PFSK-1 (cell line): Measurements from ENCODE around the gene AP5Z1.

Experiments used
- FOXP2 ChIP-seq: optimal IDR thresholded peaks from 2 replicates; pipeline ENCODE3; 2011; ENCODE audit warnings: borderline replicate concordance, control low read depth, inconsistent platforms; ENCODE audit not compliant: insufficient read depth; ENCODE audit errors: extremely low read length, extremely low read depth
- POLR2AphosphoS5 ChIP-seq: IDR thresholded peaks from 2 replicates; pipeline ENCODE4 v1.6.1; 2012; ENCODE audit warnings: low read depth, mild to moderate bottlenecking, control low read depth, low read length, moderate library complexity
- REST ChIP-seq, 2 experiments: IDR thresholded peaks; 2 replicates each; pipeline versions ENCODE4 v1.6.1 to v1.8.0; 2011 to 2012; ENCODE audit warnings: low read depth in 2 of 2, low read length in 2 of 2, control low read depth in 1 of 2, inconsistent platforms in 1 of 2, mild to moderate bottlenecking in 1 of 2, moderate library complexity in 1 of 2; ENCODE audit not compliant: insufficient read depth in 1 of 2
- SIN3A ChIP-seq: IDR thresholded peaks from 2 replicates; pipeline ENCODE4 v1.6.1; 2012; ENCODE audit warnings: mild to moderate bottlenecking, low read length, moderate library complexity, borderline replicate concordance; ENCODE audit not compliant: insufficient read depth
- TAF1 ChIP-seq: IDR thresholded peaks from 2 replicates; pipeline ENCODE4 v1.6.1; 2012; ENCODE audit warnings: low read length, control low read depth, borderline replicate concordance; ENCODE audit not compliant: insufficient read depth

AP5Z1 gene

DNA sequence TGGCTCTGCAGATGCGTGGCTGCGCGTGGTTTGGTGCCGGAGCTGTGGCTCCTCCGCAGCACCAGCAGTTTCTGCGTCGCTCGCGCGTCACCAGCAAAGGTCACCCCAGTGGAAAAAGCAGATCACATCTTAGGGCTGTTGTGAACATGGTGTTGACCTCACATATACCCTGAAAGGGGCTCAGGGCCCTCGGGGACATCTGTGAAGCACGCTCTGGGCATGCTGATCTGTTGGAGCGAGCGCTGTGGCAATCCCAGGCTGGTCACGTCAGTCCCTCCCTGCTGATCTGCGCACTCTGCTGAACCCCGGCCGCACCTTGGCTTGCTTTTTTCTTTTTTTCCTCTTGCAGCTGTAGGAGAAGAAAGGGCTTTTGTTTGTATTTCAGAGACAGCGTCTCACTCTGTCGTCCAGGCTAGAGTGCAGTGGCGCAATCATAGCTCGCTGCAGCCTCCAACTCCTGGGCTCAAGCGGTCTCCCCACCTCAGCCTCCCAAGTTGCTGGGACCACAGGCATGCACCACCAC is 33.3 kb upstream of the AP5Z1 start:
- TF ChIP-seq REST (IDR thresholded peaks at IDR 0.05; ENCODE audit: insufficient read depth in 1 of 2, low read depth in 2 of 2, low read length in 2 of 2) (no peak), TAF1 (no peak), SIN3A (no peak), FOXP2 (no peak), POLR2AphosphoS5 (no peak)

GRCh38 chr7:4742852-4743251 is 32.6 kb upstream of the AP5Z1 start:
- TF ChIP-seq FOXP2 (no peak), SIN3A (no peak), POLR2AphosphoS5 (no peak), REST (IDR thresholded peaks at IDR 0.05; ENCODE audit: insufficient read depth in 1 of 2, low read depth in 2 of 2, low read length in 2 of 2) (no peak)

- peak; percentile 91 for TF ChIP-seq SIN3A
- TF ChIP-seq REST (IDR thresholded peaks at IDR 0.05; ENCODE audit: insufficient read depth in 1 of 2, low read depth in 2 of 2, low read length in 2 of 2) = no peak
- TF ChIP-seq TAF1 = no peak
- peak; percentile 21; the same call in 1 of the 2 replicates for TF ChIP-seq POLR2AphosphoS5
- TF ChIP-seq FOXP2 = peak; percentile 99
Observed at GRCh38 chr7:4744391-4745264, 30.8 kb upstream of the AP5Z1 start.

- TF ChIP-seq TAF1 (no peak), POLR2AphosphoS5 (peak; percentile 6; the same call in 1 of the 2 replicates), REST (IDR thresholded peaks at IDR 0.05; ENCODE audit: insufficient read depth in 1 of 2, low read depth in 2 of 2, low read length in 2 of 2) (no peak)
Observed at GRCh38 chr7:4745265-4745919, 30.0 kb upstream of the AP5Z1 start.
